ENCODE measurements around the gene FGF16. TPM values are rescaled to one million over a fixed set of nuclear protein-coding genes. Genes with fewer than 3 reads are reported as not detected.
"Not testable (repeated sequence)": the region's sequence is repeated elsewhere in the genome, so short reads cannot be mapped to it uniquely, and the experiment has no call there.

Gene FGF16
- total RNA-seq, result not detected in 2 replicates
- long read RNA-seq, result 0 reads

- H3K4me1 Mint-ChIP-seq, result peaks cover 12% of the 10 kb centered on the region
- H3K36me3 Mint-ChIP-seq (ENCODE audit: low read depth), result no peaks in the 10 kb centered on the region
- H3K9me3 Mint-ChIP-seq, result no peaks in the 10 kb centered on the region
- peak within 1 kb of the TSS; percentile 66 for H3K4me3 Mint-ChIP-seq
- no peak for TF ChIP-seq CTCF (conservative IDR thresholded peaks at IDR 0.05)
- DNase-seq (ENCODE audit: low read depth, low spot score), result no peak
- H3K27me3 Mint-ChIP-seq (ENCODE audit: low read depth), result peaks cover 72% of the 10 kb centered on the region
- H3K27ac Mint-ChIP-seq (ENCODE audit: unreplicated experiment), result no peak within 1 kb of the TSS
Observed at GRCh38 chrX:77446908-77447652, at the start of gene FGF16. FGF16 (plus strand) TSS chrX:77447389; CDS start chrX:77447675, 286 bp downstream.

GRCh38 chrX:77398330-77398954 lies 48.7 kb upstream of the FGF16 start:
- H3K9me3 Mint-ChIP-seq, result peaks cover 17% of the 10 kb centered on the region
- H3K27ac Mint-ChIP-seq (ENCODE audit: unreplicated experiment), result no peak overlapping the region
- no peak for TF ChIP-seq CTCF (conservative IDR thresholded peaks at IDR 0.05)

GRCh38 chrX:77404419-77404818 lies 42.8 kb upstream of the FGF16 start:
- Mint-ChIP-seq H3K36me3 (ENCODE audit: low read depth) (no peaks in the 10 kb centered on the region), H3K4me1 (no peaks in the 10 kb centered on the region), H3K9me3 (peaks cover 15% of the 10 kb centered on the region), H3K27ac (ENCODE audit: unreplicated experiment) (no peak overlapping the region), H3K4me3 (no peak overlapping the region), H3K27me3 (ENCODE audit: low read depth) (peaks cover 3% of the 10 kb centered on the region)
- TF ChIP-seq CTCF (conservative IDR thresholded peaks at IDR 0.05), result no peak
- no peak for DNase-seq (ENCODE audit: low read depth, low spot score)

More at GRCh38 chrX:77398330-77398954, 48.7 kb upstream of the FGF16 start:
- no peak overlapping the region for H3K4me3 Mint-ChIP-seq
- H3K27me3 Mint-ChIP-seq (ENCODE audit: low read depth), result no peaks in the 10 kb centered on the region
- no peak for DNase-seq (ENCODE audit: low read depth, low spot score)
- H3K36me3 Mint-ChIP-seq (ENCODE audit: low read depth), result no peaks in the 10 kb centered on the region
- H3K4me1 Mint-ChIP-seq, result no peaks in the 10 kb centered on the region

GRCh38 chrX:77407821-77408220 lies 39.4 kb upstream of the FGF16 start:
- not testable (repeated sequence) for H3K27me3 Mint-ChIP-seq (ENCODE audit: low read depth); H3K4me1 Mint-ChIP-seq; H3K27ac Mint-ChIP-seq (ENCODE audit: unreplicated experiment); H3K4me3 Mint-ChIP-seq; H3K36me3 Mint-ChIP-seq (ENCODE audit: low read depth); DNase-seq (ENCODE audit: low read depth, low spot score)
- H3K9me3 Mint-ChIP-seq, result peaks cover 22% of the 10 kb centered on the region

GRCh38 chrX:77412631-77413030 lies 34.6 kb upstream of the FGF16 start:
- Mint-ChIP-seq H3K27me3 (ENCODE audit: low read depth) (peaks cover 3% of the 10 kb centered on the region), H3K36me3 (ENCODE audit: low read depth) (no peaks in the 10 kb centered on the region), H3K4me1 (no peaks in the 10 kb centered on the region), H3K9me3 (peaks cover 22% of the 10 kb centered on the region), H3K27ac (ENCODE audit: unreplicated experiment) (no peak overlapping the region), H3K4me3 (no peak overlapping the region)
- no peak for DNase-seq (ENCODE audit: low read depth, low spot score)
- no peak for TF ChIP-seq CTCF (conservative IDR thresholded peaks at IDR 0.05)

- TF ChIP-seq CTCF (conservative IDR thresholded peaks at IDR 0.05), result no peak
- Mint-ChIP-seq H3K4me3 (no peak overlapping the region), H3K4me1 (no peaks in the 10 kb centered on the region), H3K36me3 (ENCODE audit: low read depth) (no peaks in the 10 kb centered on the region), H3K27me3 (ENCODE audit: low read depth) (no peaks in the 10 kb centered on the region), H3K27ac (ENCODE audit: unreplicated experiment) (no peak overlapping the region), H3K9me3 (peaks cover 10% of the 10 kb centered on the region)
- DNase-seq (ENCODE audit: low read depth, low spot score), result no peak
Observed at GRCh38 chrX:77415161-77415560, 32.0 kb upstream of the FGF16 start.
